ENCODE results near the gene NDFIP1.
"Not testable (repeated sequence)": the region's sequence is repeated elsewhere in the genome, so short reads cannot be mapped to it uniquely, and the experiment has no call there.

The NDFIP1 gene

DNA sequence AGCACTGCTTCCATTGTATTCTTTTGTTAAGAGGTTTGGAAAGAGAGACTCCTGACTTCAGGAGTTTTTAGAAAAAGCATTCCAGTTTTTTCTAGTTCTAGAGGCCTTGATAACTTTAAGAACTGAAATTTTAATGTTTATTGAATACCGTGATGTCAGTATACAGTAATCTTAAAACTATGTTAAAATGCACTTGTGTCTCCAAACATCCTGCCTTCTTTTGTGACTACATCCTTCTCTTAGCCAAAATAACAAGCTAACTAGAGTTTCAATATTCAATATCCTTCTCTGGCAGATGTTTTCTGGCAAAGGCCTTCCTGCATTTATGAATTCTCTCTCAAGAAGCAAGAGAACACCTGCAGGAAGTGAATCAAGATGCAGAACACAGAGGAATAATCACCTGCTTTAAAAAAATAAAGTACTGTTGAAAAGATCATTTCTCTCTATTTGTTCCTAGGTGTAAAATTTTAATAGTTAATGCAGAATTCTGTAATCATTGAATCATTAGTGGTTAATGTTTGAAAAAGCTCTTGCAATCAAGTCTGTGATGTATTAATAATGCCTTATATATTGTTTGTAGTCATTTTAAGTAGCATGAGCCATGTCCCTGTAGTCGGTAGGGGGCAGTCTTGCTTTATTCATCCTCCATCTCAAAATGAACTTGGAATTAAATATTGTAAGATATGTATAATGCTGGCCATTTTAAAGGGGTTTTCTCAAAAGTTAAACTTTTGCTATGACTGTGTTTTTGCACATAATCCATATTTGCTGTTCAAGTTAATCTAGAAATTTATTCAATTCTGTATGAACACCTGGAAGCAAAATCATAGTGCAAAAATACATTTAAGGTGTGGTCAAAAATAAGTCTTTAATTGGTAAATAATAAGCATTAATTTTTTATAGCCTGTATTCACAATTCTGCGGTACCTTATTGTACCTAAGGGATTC, 43.1 kb downstream of the NDFIP1 start:
- Histone ChIP-seq H3K4me1 (ENCODE audit: control insufficient read depth in 2 of 2, insufficient read depth in 2 of 2, low read length in 2 of 2) (no peaks in the 10 kb centered on the region), H3K36me3 (ENCODE audit: control insufficient read depth in 2 of 2, insufficient read depth in 2 of 2, low read length in 2 of 2) (peaks cover 10% of the 10 kb centered on the region in 2 donors), H3K9ac (ENCODE audit: low read depth in 1 of 2, low read length in 2 of 2) (no peak overlapping the region), H3K4me3 (ENCODE audit: low read length in 2 of 2) (no peak overlapping the region), H3K9me3 (ENCODE audit: control insufficient read depth in 2 of 2, low read length in 2 of 2) (no peaks in the 10 kb centered on the region), H3K27ac (ENCODE audit: low read depth in 2 of 2, low read length in 2 of 2) (no peak overlapping the region), H3K27me3 (ENCODE audit: control insufficient read depth in 2 of 2, insufficient read depth in 2 of 2, low read length in 2 of 2) (no peaks in the 10 kb centered on the region)

DNA sequence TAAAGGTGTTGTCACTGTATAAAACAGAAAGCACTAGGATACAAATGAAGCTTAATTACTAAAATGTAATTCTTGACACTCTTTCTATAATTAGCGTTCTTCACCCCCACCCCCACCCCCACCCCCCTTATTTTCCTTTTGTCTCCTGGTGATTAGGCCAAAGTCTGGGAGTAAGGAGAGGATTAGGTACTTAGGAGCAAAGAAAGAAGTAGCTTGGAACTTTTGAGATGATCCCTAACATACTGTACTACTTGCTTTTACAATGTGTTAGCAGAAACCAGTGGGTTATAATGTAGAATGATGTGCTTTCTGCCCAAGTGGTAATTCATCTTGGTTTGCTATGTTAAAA, 43.8 kb downstream of the NDFIP1 start:
- Histone ChIP-seq H3K27me3 (ENCODE audit: control insufficient read depth in 2 of 2, insufficient read depth in 2 of 2, low read length in 2 of 2) (no peaks in the 10 kb centered on the region), H3K4me3 (ENCODE audit: low read length in 2 of 2) (no peak overlapping the region), H3K9me3 (ENCODE audit: control insufficient read depth in 2 of 2, low read length in 2 of 2) (no peaks in the 10 kb centered on the region), H3K4me1 (ENCODE audit: control insufficient read depth in 2 of 2, insufficient read depth in 2 of 2, low read length in 2 of 2) (no peaks in the 10 kb centered on the region), H3K36me3 (ENCODE audit: control insufficient read depth in 2 of 2, insufficient read depth in 2 of 2, low read length in 2 of 2) (peaks cover 4 to 5% of the 10 kb centered on the region in 2 donors), H3K27ac (ENCODE audit: low read depth in 2 of 2, low read length in 2 of 2) (no peak overlapping the region), H3K9ac (ENCODE audit: low read depth in 1 of 2, low read length in 2 of 2) (no peak overlapping the region)

DNA sequence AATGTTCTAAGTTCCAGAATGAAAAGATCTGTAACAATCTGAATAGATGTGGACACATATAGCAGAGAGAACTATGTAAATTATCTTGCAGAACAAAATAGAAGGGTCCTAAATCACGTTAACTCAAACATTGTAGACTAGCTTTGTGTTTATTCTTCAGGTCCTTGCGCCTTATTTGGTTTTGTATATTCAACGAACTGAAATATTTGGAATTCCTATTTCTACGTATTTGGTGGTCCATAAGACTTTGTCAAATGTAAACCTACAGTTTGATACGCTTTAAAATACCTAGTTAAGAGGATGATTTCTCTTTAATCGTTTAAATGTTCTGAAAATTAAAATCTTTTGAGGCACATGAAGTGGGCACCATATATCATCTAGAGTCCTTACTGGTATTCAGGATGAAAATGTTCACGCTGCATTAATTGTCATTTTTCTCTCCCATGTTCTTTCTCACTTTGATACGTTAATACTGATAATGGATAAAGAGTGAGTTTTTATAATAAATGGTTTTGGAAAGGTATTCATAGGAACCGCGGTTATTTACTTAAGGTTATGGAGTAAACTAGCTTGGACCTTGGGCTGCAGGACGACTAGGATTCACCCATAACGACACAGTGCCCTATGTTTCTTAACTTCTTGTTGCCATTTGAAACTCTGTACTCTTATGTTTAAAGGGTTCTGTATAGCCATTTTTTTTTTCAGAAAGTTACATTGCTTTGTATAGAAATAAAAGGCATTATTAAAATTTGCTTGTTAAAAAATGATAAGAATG, 45.3 kb downstream of the NDFIP1 start:
- H3K4me1 ChIP-seq (ENCODE audit: control insufficient read depth in 2 of 2, insufficient read depth in 2 of 2, low read length in 2 of 2): no peaks in the 10 kb centered on the region
- no peaks in the 10 kb centered on the region for H3K36me3 ChIP-seq (ENCODE audit: control insufficient read depth in 2 of 2, insufficient read depth in 2 of 2, low read length in 2 of 2)
- no peak overlapping the region for H3K9ac ChIP-seq (ENCODE audit: low read depth in 1 of 2, low read length in 2 of 2)
- no peaks in the 10 kb centered on the region for H3K27me3 ChIP-seq (ENCODE audit: control insufficient read depth in 2 of 2, insufficient read depth in 2 of 2, low read length in 2 of 2)
- no peak overlapping the region for H3K4me3 ChIP-seq (ENCODE audit: low read length in 2 of 2)
- no peak overlapping the region for H3K27ac ChIP-seq (ENCODE audit: low read depth in 2 of 2, low read length in 2 of 2)
- H3K9me3 ChIP-seq (ENCODE audit: control insufficient read depth in 2 of 2, low read length in 2 of 2): no peaks in the 10 kb centered on the region

DNA sequence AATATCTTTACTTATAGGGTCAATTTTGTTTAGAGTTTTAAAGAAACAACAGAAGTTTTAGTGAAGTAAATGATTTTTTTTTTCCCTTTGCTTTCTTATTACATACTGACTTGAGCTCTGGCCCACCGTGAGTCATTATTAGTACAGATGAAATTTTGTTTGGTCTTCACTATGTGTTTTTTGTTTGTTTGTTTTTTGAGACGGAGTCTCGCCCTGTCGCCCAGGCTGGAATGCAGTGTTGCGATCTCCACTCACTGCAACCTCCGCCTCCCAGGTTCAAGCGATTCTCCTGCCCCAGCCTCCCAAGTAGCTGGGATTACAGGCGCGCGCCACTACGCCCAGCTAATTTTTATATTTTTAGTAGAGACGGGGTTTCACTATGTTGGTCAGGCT, 45.9 kb downstream of the NDFIP1 start:
- not testable (repeated sequence) for H3K36me3 ChIP-seq (ENCODE audit: control insufficient read depth in 2 of 2, insufficient read depth in 2 of 2, low read length in 2 of 2); H3K27ac ChIP-seq (ENCODE audit: low read depth in 2 of 2, low read length in 2 of 2); H3K4me3 ChIP-seq (ENCODE audit: low read length in 2 of 2); H3K9me3 ChIP-seq (ENCODE audit: control insufficient read depth in 2 of 2, low read length in 2 of 2); H3K9ac ChIP-seq (ENCODE audit: low read depth in 1 of 2, low read length in 2 of 2); H3K27me3 ChIP-seq (ENCODE audit: control insufficient read depth in 2 of 2, insufficient read depth in 2 of 2, low read length in 2 of 2); H3K4me1 ChIP-seq (ENCODE audit: control insufficient read depth in 2 of 2, insufficient read depth in 2 of 2, low read length in 2 of 2)

DNA sequence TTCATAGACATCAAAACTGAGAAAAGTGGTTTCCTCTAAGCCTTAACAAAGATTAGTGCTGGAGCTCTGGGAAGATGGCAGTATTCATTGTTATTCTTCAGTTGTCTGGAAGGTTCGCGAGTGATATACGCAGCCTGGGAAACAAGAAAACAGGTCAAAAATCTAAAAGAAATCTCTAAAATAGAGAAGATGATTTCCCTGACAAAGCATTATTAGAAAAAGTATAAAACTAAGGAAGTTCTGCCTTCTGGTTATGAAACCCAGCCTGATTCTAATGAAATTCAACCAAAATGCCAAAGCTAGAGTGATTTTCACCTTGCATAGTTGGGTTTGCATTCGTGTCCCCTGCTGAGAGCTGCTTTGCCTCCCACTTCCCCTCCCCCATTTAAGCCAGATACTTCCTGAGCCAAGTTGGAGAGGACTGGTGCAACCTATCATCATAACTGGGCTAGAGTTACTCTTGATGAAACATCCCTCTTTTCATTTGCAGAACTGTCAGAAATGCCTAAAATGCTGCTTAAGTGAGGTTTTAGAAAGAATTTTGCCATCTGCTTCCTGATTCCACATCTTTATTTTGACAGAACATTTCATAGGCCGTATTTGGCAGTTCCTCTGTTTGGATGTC, 48.4 kb downstream of the NDFIP1 start:
- Histone ChIP-seq H3K27ac (ENCODE audit: low read depth in 2 of 2, low read length in 2 of 2) (no peak overlapping the region), H3K36me3 (ENCODE audit: control insufficient read depth in 2 of 2, insufficient read depth in 2 of 2, low read length in 2 of 2) (no peaks in the 10 kb centered on the region), H3K4me1 (ENCODE audit: control insufficient read depth in 2 of 2, insufficient read depth in 2 of 2, low read length in 2 of 2) (no peaks in the 10 kb centered on the region), H3K9me3 (ENCODE audit: control insufficient read depth in 2 of 2, low read length in 2 of 2) (no peaks in the 10 kb centered on the region), H3K4me3 (ENCODE audit: low read length in 2 of 2) (no peak overlapping the region), H3K9ac (ENCODE audit: low read depth in 1 of 2, low read length in 2 of 2) (no peak overlapping the region), H3K27me3 (ENCODE audit: control insufficient read depth in 2 of 2, insufficient read depth in 2 of 2, low read length in 2 of 2) (no peaks in the 10 kb centered on the region)

DNA sequence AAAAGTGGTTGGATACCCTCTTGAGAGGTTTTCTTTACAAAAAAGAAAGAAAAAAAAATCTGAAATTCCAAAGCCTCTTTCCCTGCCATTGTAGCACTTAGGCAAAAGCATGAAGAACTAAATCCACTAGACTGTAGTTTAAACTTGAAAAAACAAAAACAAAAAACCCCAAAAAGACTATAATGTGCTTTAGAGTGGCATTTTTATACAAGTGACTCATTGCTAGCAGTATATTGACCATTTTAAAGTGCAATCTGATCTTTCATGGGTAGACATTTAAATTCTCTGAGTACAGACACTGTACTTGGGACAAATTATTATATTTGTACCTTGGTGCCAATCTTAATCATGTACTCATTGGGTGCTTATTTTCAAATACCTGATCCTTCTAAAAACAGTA, 50.8 kb downstream of the NDFIP1 start:
- Histone ChIP-seq H3K9me3 (ENCODE audit: control insufficient read depth in 2 of 2, low read length in 2 of 2) (no peaks in the 10 kb centered on the region), H3K4me1 (ENCODE audit: control insufficient read depth in 2 of 2, insufficient read depth in 2 of 2, low read length in 2 of 2) (no peaks in the 10 kb centered on the region), H3K9ac (ENCODE audit: low read depth in 1 of 2, low read length in 2 of 2) (no peak overlapping the region), H3K27ac (ENCODE audit: low read depth in 2 of 2, low read length in 2 of 2) (no peak overlapping the region), H3K4me3 (ENCODE audit: low read length in 2 of 2) (no peak overlapping the region), H3K36me3 (ENCODE audit: control insufficient read depth in 2 of 2, insufficient read depth in 2 of 2, low read length in 2 of 2) (no peaks in the 10 kb centered on the region), H3K27me3 (ENCODE audit: control insufficient read depth in 2 of 2, insufficient read depth in 2 of 2, low read length in 2 of 2) (no peaks in the 10 kb centered on the region)

DNA sequence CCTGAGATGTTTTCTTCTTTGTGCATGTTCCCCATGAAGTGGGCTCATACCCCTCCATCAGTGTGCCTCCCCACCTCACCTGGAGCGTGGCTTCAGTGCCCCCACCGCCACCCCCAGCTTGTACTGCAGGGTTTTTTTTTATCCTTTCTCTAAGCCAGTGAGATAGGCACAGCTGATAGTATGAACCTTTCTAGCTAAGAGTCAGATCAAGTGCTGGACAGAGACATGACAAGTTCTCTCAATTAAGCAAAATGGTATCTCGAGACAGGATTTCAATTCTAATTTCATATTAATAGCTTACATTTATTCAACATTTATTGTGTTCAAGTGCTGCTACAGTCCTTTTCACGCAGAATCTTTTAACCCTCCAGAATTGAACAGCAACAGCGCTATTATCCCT, 55.7 kb downstream of the NDFIP1 start:
- no peak overlapping the region for H3K9ac ChIP-seq (ENCODE audit: low read depth in 1 of 2, low read length in 2 of 2)
- no peaks in the 10 kb centered on the region for H3K36me3 ChIP-seq (ENCODE audit: control insufficient read depth in 2 of 2, insufficient read depth in 2 of 2, low read length in 2 of 2)
- no peaks in the 10 kb centered on the region for H3K9me3 ChIP-seq (ENCODE audit: control insufficient read depth in 2 of 2, low read length in 2 of 2)
- no peaks in the 10 kb centered on the region for H3K27me3 ChIP-seq (ENCODE audit: control insufficient read depth in 2 of 2, insufficient read depth in 2 of 2, low read length in 2 of 2)
- H3K4me1 ChIP-seq (ENCODE audit: control insufficient read depth in 2 of 2, insufficient read depth in 2 of 2, low read length in 2 of 2): no peaks in the 10 kb centered on the region
- H3K27ac ChIP-seq (ENCODE audit: low read depth in 2 of 2, low read length in 2 of 2): no peak overlapping the region
- no peak overlapping the region for H3K4me3 ChIP-seq (ENCODE audit: low read length in 2 of 2)

DNA sequence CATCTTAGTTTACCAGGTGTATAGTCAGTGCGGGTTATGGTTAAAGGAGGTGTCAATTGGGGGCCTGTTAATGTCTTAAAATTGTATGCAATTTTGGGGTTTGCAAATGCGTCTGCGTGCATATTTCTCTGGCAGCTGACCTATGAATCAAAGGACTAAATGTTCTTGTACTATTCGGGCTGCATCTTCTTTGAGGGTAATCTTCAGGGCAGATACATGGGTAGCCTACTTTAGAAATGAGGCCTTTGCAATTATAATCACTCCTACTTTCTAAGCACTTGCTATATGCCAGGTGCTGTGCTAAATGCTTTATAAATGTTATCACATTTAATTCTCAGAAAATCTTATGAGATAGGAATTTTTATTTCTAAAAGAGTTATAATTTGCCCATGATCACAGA, 58.2 kb downstream of the NDFIP1 start:
- Histone ChIP-seq H3K27ac (ENCODE audit: low read depth in 2 of 2, low read length in 2 of 2) (no peak overlapping the region), H3K9me3 (ENCODE audit: control insufficient read depth in 2 of 2, low read length in 2 of 2) (no peaks in the 10 kb centered on the region), H3K4me3 (ENCODE audit: low read length in 2 of 2) (no peak overlapping the region), H3K27me3 (ENCODE audit: control insufficient read depth in 2 of 2, insufficient read depth in 2 of 2, low read length in 2 of 2) (no peaks in the 10 kb centered on the region), H3K36me3 (ENCODE audit: control insufficient read depth in 2 of 2, insufficient read depth in 2 of 2, low read length in 2 of 2) (no peaks in the 10 kb centered on the region), H3K4me1 (ENCODE audit: control insufficient read depth in 2 of 2, insufficient read depth in 2 of 2, low read length in 2 of 2) (no peaks in the 10 kb centered on the region), H3K9ac (ENCODE audit: low read depth in 1 of 2, low read length in 2 of 2) (no peak overlapping the region)

DNA sequence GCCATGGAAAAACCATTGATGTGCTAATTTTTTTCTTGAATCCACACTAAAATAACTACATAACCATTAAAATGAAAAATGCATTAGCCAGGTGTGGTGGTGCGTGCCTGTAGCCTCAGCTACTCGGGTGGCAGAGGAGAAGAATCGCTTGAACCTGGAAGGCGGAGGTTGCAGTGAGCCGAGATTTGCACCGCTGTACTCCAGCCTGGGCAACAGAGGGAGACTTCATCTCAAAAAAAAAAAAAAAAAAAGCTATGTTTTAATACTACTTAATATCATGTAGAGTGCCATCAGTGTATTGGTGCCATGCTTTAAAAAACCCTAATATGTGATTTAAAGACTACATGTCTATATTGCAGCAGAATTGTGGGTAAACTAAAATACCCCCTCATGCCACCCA, 58.9 kb downstream of the NDFIP1 start:
- Histone ChIP-seq H3K9me3 (ENCODE audit: control insufficient read depth in 2 of 2, low read length in 2 of 2) (no peaks in the 10 kb centered on the region), H3K27ac (ENCODE audit: low read depth in 2 of 2, low read length in 2 of 2) (no peak overlapping the region), H3K9ac (ENCODE audit: low read depth in 1 of 2, low read length in 2 of 2) (no peak overlapping the region), H3K36me3 (ENCODE audit: control insufficient read depth in 2 of 2, insufficient read depth in 2 of 2, low read length in 2 of 2) (no peaks in the 10 kb centered on the region), H3K4me3 (ENCODE audit: low read length in 2 of 2) (no peak overlapping the region), H3K27me3 (ENCODE audit: control insufficient read depth in 2 of 2, insufficient read depth in 2 of 2, low read length in 2 of 2) (no peaks in the 10 kb centered on the region), H3K4me1 (ENCODE audit: control insufficient read depth in 2 of 2, insufficient read depth in 2 of 2, low read length in 2 of 2) (no peaks in the 10 kb centered on the region)

DNA sequence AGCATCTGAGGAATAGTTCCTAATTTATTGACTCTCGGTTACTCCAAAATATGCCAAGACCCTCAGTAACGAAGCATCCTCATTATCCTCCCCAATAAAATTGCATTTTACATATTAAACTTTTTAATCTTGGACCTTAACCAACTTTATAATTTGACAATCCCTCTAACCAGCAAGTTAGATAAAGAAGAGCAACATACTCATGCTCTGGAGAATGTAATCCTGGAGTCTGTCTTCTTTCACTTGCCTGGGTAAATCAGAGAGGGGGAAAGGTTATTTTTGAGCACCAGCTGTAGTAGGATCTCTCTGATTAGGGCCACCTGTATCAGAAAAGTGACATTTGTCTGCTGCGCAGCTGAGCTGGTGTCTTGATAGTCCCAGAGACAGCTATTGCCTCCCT, 59.8 kb downstream of the NDFIP1 start:
- Histone ChIP-seq H3K4me3 (ENCODE audit: low read length in 2 of 2) (no peak overlapping the region), H3K27me3 (ENCODE audit: control insufficient read depth in 2 of 2, insufficient read depth in 2 of 2, low read length in 2 of 2) (no peaks in the 10 kb centered on the region), H3K9me3 (ENCODE audit: control insufficient read depth in 2 of 2, low read length in 2 of 2) (no peaks in the 10 kb centered on the region), H3K9ac (ENCODE audit: low read depth in 1 of 2, low read length in 2 of 2) (no peak overlapping the region), H3K36me3 (ENCODE audit: control insufficient read depth in 2 of 2, insufficient read depth in 2 of 2, low read length in 2 of 2) (no peaks in the 10 kb centered on the region), H3K27ac (ENCODE audit: low read depth in 2 of 2, low read length in 2 of 2) (no peak overlapping the region), H3K4me1 (ENCODE audit: control insufficient read depth in 2 of 2, insufficient read depth in 2 of 2, low read length in 2 of 2) (no peaks in the 10 kb centered on the region)
